WTC11 (cell line): Measurements from ENCODE around the gene IQCB1. TPM values are rescaled to one million over a fixed set of nuclear protein-coding genes. Genes with fewer than 3 reads are reported as not detected.

ENCODE experiments used
- ATAC-seq: fragments of 200-7000 bp; cut with Tn5 transposase; 2 replicates; pipeline ENCODE4 v1.10.0; 2021; ENCODE audit warnings: mild to moderate bottlenecking, moderate library complexity
- CTCF ChIA-PET: fragments of 300-600 bp; sonication (Branson Sonifier 250); formaldehyde crosslinking; loops from one replicate; lab custom pipeline; 2021; ENCODE audit warnings: antibody characterized with exemption; lab: Charles Lee
- POLR2A ChIA-PET: fragments of 350-600 bp; sonication (Branson Sonifier 250); formaldehyde crosslinking; loops from one replicate; lab custom pipeline; 2021; ENCODE audit warnings: antibody characterized with exemption; lab: Charles Lee
- DNase-seq: peaks from one replicate; pipeline ENCODE4 v3.0.0; 2021; ENCODE audit warnings: low spot score
- H3K27ac Mint-ChIP-seq: 2 replicates; pipeline ENCODE4 v1.8.0; 2021; ENCODE audit warnings: mixed read lengths
- H3K27me3 Mint-ChIP-seq: 2 replicates; pipeline ENCODE4 v1.8.0; 2021; ENCODE audit warnings: low read depth, mild to moderate bottlenecking, moderate library complexity, mixed read lengths
- H3K36me3 Mint-ChIP-seq: 2 replicates; pipeline ENCODE4 v1.8.0; 2021; ENCODE audit warnings: mixed read lengths
- H3K4me1 Mint-ChIP-seq: 2 replicates; pipeline ENCODE4 v1.8.0; 2022; ENCODE audit warnings: mixed read lengths
- H3K4me3 Mint-ChIP-seq: 2 replicates; pipeline ENCODE4 v1.8.0; 2021; ENCODE audit warnings: mild to moderate bottlenecking, moderate library complexity, mixed read lengths
- H3K9me3 Mint-ChIP-seq: 2 replicates; pipeline ENCODE4 v1.8.0; 2021; ENCODE audit warnings: mixed read lengths
- CBFB ChIP-seq: sonication (generic); formaldehyde crosslinking; IDR thresholded peaks from 2 replicates; pipeline ENCODE4 v1.8.1; 2022; ENCODE audit warnings: mild to moderate bottlenecking, low read depth, missing genetic modification reagents
- CTCF ChIP-seq: fragments of 200-600 bp; IDR thresholded peaks from 2 replicates; pipeline ENCODE4 v1.8.0; 2022; ENCODE audit warnings: antibody characterized with exemption
- ELF4 ChIP-seq: sonication (generic); formaldehyde crosslinking; IDR thresholded peaks from 2 replicates; pipeline ENCODE4 v1.8.1; 2022; ENCODE audit warnings: low read depth, mild to moderate bottlenecking, moderate library complexity, missing genetic modification reagents
- ESRRA ChIP-seq: sonication (generic); formaldehyde crosslinking; IDR thresholded peaks from 2 replicates; pipeline ENCODE4 v1.8.1; 2022; ENCODE audit warnings: mild to moderate bottlenecking, missing genetic modification reagents, borderline replicate concordance
- FOXK1 ChIP-seq: sonication (generic); formaldehyde crosslinking; IDR thresholded peaks from 2 replicates; pipeline ENCODE4 v1.8.0; 2022; ENCODE audit warnings: mild to moderate bottlenecking, moderate library complexity, missing genetic modification reagents
- GTF2I ChIP-seq: fragments of 250-450 bp; sonication (Bioruptor Pico); conservative IDR thresholded peaks from 2 replicates; pipeline ENCODE4 v1.4.0; 2021; ENCODE audit warnings: mild to moderate bottlenecking
- MYBL2 ChIP-seq: sonication (generic); formaldehyde crosslinking; IDR thresholded peaks from 2 replicates; pipeline ENCODE4 v1.8.1; 2023; ENCODE audit warnings: mild to moderate bottlenecking, moderate library complexity, missing genetic modification reagents
- OVOL2 ChIP-seq: fragments of 250-450 bp; sonication (Bioruptor Pico); IDR thresholded peaks from 2 replicates; pipeline ENCODE4 v1.9.0; 2021; ENCODE audit warnings: mild to moderate bottlenecking, borderline replicate concordance
- PRRX2 ChIP-seq: fragments of 250-450 bp; sonication (Bioruptor Pico); IDR thresholded peaks from 2 replicates; pipeline ENCODE4 v1.8.0; 2021; ENCODE audit warnings: mild to moderate bottlenecking
- TP53 ChIP-seq: sonication (generic); formaldehyde crosslinking; IDR thresholded peaks from 2 replicates; pipeline ENCODE4 v1.8.1; 2023; ENCODE audit warnings: mild to moderate bottlenecking, missing genetic modification reagents
- ZBTB21 ChIP-seq: sonication (generic); formaldehyde crosslinking; IDR thresholded peaks from 2 replicates; pipeline ENCODE4 v1.8.1; 2023; ENCODE audit warnings: mild to moderate bottlenecking, missing genetic modification reagents, borderline replicate concordance
- ZNF121 ChIP-seq: sonication (generic); formaldehyde crosslinking; IDR thresholded peaks from 2 replicates; pipeline ENCODE4 v1.8.0; 2023; ENCODE audit warnings: missing genetic modification reagents
- ZNF219 ChIP-seq: sonication (generic); formaldehyde crosslinking; IDR thresholded peaks from 2 replicates; pipeline ENCODE4 v1.8.0; 2023; ENCODE audit warnings: missing genetic modification reagents, mild to moderate bottlenecking, borderline replicate concordance
- ZNF281 ChIP-seq: sonication (generic); formaldehyde crosslinking; IDR thresholded peaks from 2 replicates; pipeline ENCODE4 v1.8.0; 2023; ENCODE audit warnings: mild to moderate bottlenecking, missing genetic modification reagents
- ZNF317 ChIP-seq: sonication (generic); formaldehyde crosslinking; IDR thresholded peaks from 2 replicates; pipeline ENCODE4 v1.8.1; 2023; ENCODE audit warnings: low read depth, mild to moderate bottlenecking, moderate library complexity, missing genetic modification reagents, borderline replicate concordance
- ZNF396 ChIP-seq: fragments of 250-450 bp; sonication (Bioruptor Pico); IDR thresholded peaks from 2 replicates; pipeline ENCODE4 v1.8.0; 2021; ENCODE audit warnings: mild to moderate bottlenecking, moderate library complexity, borderline replicate concordance
- ZNF423 ChIP-seq: fragments of 250-450 bp; sonication (Bioruptor Pico); IDR thresholded peaks from 2 replicates; pipeline ENCODE4 v2.1.2; 2022; ENCODE audit warnings: mild to moderate bottlenecking, moderate library complexity
- total RNA-seq: library from RNA; stranded (reverse); gene quantifications from 3 replicates; pipeline ENCODE4 v1.2.3, GENCODE V29; 2021
- TF ChIP-seq, protein P1 (sequence below): sonication (generic); formaldehyde crosslinking; IDR thresholded peaks from 2 replicates; pipeline ENCODE4 v1.8.0; 2022; ENCODE audit warnings: mild to moderate bottlenecking, missing genetic modification reagents
- TF ChIP-seq, protein P2 (sequence below): fragments of 250-450 bp; sonication (Bioruptor Pico); IDR thresholded peaks from 2 replicates; pipeline ENCODE4 v1.9.0; 2021; ENCODE audit warnings: mild to moderate bottlenecking
- TF ChIP-seq, protein P3 (sequence below): fragments of 250-450 bp; sonication (Bioruptor Pico); IDR thresholded peaks from 2 replicates; pipeline ENCODE4 v2.1.2; 2022; ENCODE audit warnings: mild to moderate bottlenecking, moderate library complexity
- TF ChIP-seq, protein P4 (sequence below): sonication (generic); formaldehyde crosslinking; IDR thresholded peaks from 2 replicates; pipeline ENCODE4 v1.8.1; 2023; ENCODE audit warnings: mild to moderate bottlenecking, missing genetic modification reagents, moderate library complexity
- TF ChIP-seq, protein P5 (sequence below): sonication (generic); formaldehyde crosslinking; IDR thresholded peaks from 2 replicates; pipeline ENCODE4 v1.8.0; 2023; ENCODE audit warnings: missing genetic modification reagents

The IQCB1 gene
- total RNA-seq, 1 experiment from 2014 or later: 30.2 TPM

- Mint-ChIP-seq H3K27me3 (peaks cover 19% of the 10 kb centered on the region), H3K27ac (no peak overlapping the region; the same call in 1 of the 2 replicates), H3K9me3 (no peaks in the 10 kb centered on the region), H3K4me1 (peaks cover 19% of the 10 kb centered on the region), H3K4me3 (peak overlapping the region; percentile 95), H3K36me3 (peaks cover 8% of the 10 kb centered on the region)
- DNase-seq: no peak
- POLR2A ChIA-PET: interaction anchor here (1.4 kb wide), 1 partner anchor 241 kb away, joined by 3 read pairs; the partner anchor contains the start of gene FBXO40
- CTCF ChIA-PET: interaction anchor here (1.3 kb wide), 2 partner anchors 155 to 161 kb away, joined by 3 read pairs; no protein-coding TSS in a partner anchor
- peak; percentile 4 for ATAC-seq
- TF ChIP-seq OVOL2 (CRISPR knock-in tag) (no peak), ELF4 (no peak), GTF2I (CRISPR knock-in tag) (no peak), MYBL2 (CRISPR knock-in tag) (no peak), ZBTB21 (CRISPR knock-in tag) (no peak), ZNF121 (CRISPR knock-in tag) (no peak), CTCF (no peak)
- TF ChIP-seq, protein P1, sequence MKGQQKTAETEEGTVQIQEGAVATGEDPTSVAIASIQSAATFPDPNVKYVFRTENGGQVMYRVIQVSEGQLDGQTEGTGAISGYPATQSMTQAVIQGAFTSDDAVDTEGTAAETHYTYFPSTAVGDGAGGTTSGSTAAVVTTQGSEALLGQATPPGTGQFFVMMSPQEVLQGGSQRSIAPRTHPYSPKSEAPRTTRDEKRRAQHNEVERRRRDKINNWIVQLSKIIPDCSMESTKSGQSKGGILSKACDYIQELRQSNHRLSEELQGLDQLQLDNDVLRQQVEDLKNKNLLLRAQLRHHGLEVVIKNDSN (CRISPR knock-in tag): no peak
- TF ChIP-seq, protein P2, sequence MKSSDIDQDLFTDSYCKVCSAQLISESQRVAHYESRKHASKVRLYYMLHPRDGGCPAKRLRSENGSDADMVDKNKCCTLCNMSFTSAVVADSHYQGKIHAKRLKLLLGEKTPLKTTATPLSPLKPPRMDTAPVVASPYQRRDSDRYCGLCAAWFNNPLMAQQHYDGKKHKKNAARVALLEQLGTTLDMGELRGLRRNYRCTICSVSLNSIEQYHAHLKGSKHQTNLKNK (CRISPR knock-in tag): no peak
These were observed 646 bp downstream of the IQCB1 start for GRCh38 chr3:121834157-121834670.

GRCh38 chr3:121822973-121823372 lies 11.9 kb downstream of the IQCB1 start:
- DNase-seq (no peak), ATAC-seq (no peak)
- no peak for TF ChIP-seq PRRX2 (CRISPR knock-in tag)
- TF ChIP-seq, protein P3, sequence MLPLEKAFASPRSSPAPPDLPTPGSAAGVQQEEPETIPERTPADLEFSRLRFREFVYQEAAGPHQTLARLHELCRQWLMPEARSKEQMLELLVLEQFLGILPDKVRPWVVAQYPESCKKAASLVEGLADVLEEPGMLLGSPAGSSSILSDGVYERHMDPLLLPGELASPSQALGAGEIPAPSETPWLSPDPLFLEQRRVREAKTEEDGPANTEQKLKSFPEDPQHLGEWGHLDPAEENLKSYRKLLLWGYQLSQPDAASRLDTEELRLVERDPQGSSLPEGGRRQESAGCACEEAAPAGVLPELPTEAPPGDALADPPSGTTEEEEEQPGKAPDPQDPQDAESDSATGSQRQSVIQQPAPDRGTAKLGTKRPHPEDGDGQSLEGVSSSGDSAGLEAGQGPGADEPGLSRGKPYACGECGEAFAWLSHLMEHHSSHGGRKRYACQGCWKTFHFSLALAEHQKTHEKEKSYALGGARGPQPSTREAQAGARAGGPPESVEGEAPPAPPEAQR: no peak
- H3K9me3 Mint-ChIP-seq: peaks cover 9% of the 10 kb centered on the region
- ChIA-PET CTCF (no interaction called here), POLR2A (no interaction called here)
- no peaks in the 10 kb centered on the region for H3K4me1 Mint-ChIP-seq
- H3K4me3 Mint-ChIP-seq: no peak overlapping the region
- H3K27me3 Mint-ChIP-seq: no peaks in the 10 kb centered on the region
- peaks cover 60% of the 10 kb centered on the region for H3K36me3 Mint-ChIP-seq
- H3K27ac Mint-ChIP-seq: no peak overlapping the region

- Mint-ChIP-seq H3K4me3 (no peak overlapping the region), H3K9me3 (peaks cover 14% of the 10 kb centered on the region), H3K4me1 (no peaks in the 10 kb centered on the region), H3K27me3 (no peaks in the 10 kb centered on the region), H3K36me3 (peaks cover 58% of the 10 kb centered on the region), H3K27ac (no peak overlapping the region)
- CTCF ChIA-PET: no interaction called here
- POLR2A ChIA-PET: no interaction called here
- no peak for ATAC-seq
- no peak for DNase-seq
- TF ChIP-seq CBFB (no peak), FOXK1 (CRISPR knock-in tag) (no peak), ZNF219 (CRISPR knock-in tag) (no peak), TP53 (CRISPR knock-in tag) (no peak), ZNF281 (CRISPR knock-in tag) (no peak), ZNF423 (CRISPR knock-in tag) (no peak), ZNF396 (no peak), OVOL2 (CRISPR knock-in tag) (no peak), ZNF317 (CRISPR knock-in tag) (no peak), MYBL2 (CRISPR knock-in tag) (no peak), ZBTB21 (CRISPR knock-in tag) (no peak), ESRRA (no peak)
- TF ChIP-seq, protein P4, sequence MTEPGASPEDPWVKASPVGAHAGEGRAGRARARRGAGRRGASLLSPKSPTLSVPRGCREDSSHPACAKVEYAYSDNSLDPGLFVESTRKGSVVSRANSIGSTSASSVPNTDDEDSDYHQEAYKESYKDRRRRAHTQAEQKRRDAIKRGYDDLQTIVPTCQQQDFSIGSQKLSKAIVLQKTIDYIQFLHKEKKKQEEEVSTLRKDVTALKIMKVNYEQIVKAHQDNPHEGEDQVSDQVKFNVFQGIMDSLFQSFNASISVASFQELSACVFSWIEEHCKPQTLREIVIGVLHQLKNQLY (CRISPR knock-in tag): no peak
- TF ChIP-seq, protein P5, sequence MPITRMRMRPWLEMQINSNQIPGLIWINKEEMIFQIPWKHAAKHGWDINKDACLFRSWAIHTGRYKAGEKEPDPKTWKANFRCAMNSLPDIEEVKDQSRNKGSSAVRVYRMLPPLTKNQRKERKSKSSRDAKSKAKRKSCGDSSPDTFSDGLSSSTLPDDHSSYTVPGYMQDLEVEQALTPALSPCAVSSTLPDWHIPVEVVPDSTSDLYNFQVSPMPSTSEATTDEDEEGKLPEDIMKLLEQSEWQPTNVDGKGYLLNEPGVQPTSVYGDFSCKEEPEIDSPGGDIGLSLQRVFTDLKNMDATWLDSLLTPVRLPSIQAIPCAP (CRISPR knock-in tag): no peak
These were observed 13.2 kb downstream of the IQCB1 start for GRCh38 chr3:121821421-121822199.
